HepG2 (cell line): ENCODE measurements around the gene OSBPL2. TPM values are rescaled to one million over a fixed set of nuclear protein-coding genes. Genes with fewer than 3 reads are reported as not detected.
A peak's percentile ranks its signal among the peaks of the same experiment; 100 is the strongest.

Source experiments
- BRCA1 ChIP-seq: sonication (generic); formaldehyde crosslinking; IDR thresholded peaks from 2 replicates; pipeline ENCODE4 v1.4.0; 2020; ENCODE audit warnings: missing genetic modification reagents
- DNMT1 ChIP-seq: sonication (generic); formaldehyde crosslinking; IDR thresholded peaks from 2 replicates; pipeline ENCODE4 v1.5.1; 2020; ENCODE audit warnings: mild to moderate bottlenecking, missing genetic modification reagents
- IKZF4 ChIP-seq: sonication (generic); formaldehyde crosslinking; IDR thresholded peaks from 2 replicates; pipeline ENCODE4 v1.5.1; 2020; ENCODE audit warnings: borderline replicate concordance, mild to moderate bottlenecking, low read depth, missing genetic modification reagents; ENCODE audit errors: not compliant biosample characterization
- NRL ChIP-seq: sonication (generic); formaldehyde crosslinking; IDR thresholded peaks from 2 replicates; pipeline ENCODE4 v1.5.0; 2020; ENCODE audit warnings: missing genetic modification reagents, mild to moderate bottlenecking, moderate library complexity, borderline replicate concordance
- ZMYM2 ChIP-seq: sonication (generic); formaldehyde crosslinking; IDR thresholded peaks from 2 replicates; pipeline ENCODE4 v1.8.0; 2022; ENCODE audit warnings: mild to moderate bottlenecking, missing genetic modification reagents
- ZNF263 ChIP-seq: sonication (generic); formaldehyde crosslinking; IDR thresholded peaks from 2 replicates; pipeline ENCODE4 v1.4.0; 2020; ENCODE audit warnings: missing genetic modification reagents
- ZNF367 ChIP-seq: sonication (generic); formaldehyde crosslinking; IDR thresholded peaks from 2 replicates; pipeline ENCODE4 v1.4.0; 2020; ENCODE audit warnings: missing genetic modification reagents, borderline replicate concordance
- ZNF432 ChIP-seq: sonication (generic); formaldehyde crosslinking; IDR thresholded peaks from 2 replicates; pipeline ENCODE4 v1.5.0; 2020; ENCODE audit warnings: missing genetic modification reagents, mild to moderate bottlenecking, borderline replicate concordance
- ZNF484 ChIP-seq: sonication (generic); formaldehyde crosslinking; IDR thresholded peaks from 2 replicates; pipeline ENCODE4 v1.5.1; 2020; ENCODE audit warnings: mild to moderate bottlenecking, low read depth, missing genetic modification reagents, borderline replicate concordance
- ZNF737 ChIP-seq: sonication (generic); formaldehyde crosslinking; IDR thresholded peaks from 2 replicates; pipeline ENCODE4 v1.5.0; 2020; ENCODE audit warnings: missing genetic modification reagents, mild to moderate bottlenecking, borderline replicate concordance
- ZNF761 ChIP-seq: sonication (generic); formaldehyde crosslinking; conservative IDR thresholded peaks from 2 replicates; pipeline ENCODE4 v1.4.0; 2020; ENCODE audit warnings: mild to moderate bottlenecking, missing genetic modification reagents
- ZSCAN29 ChIP-seq: sonication (generic); formaldehyde crosslinking; conservative IDR thresholded peaks from 2 replicates; pipeline ENCODE4 v1.4.0; 2020; ENCODE audit warnings: mild to moderate bottlenecking, missing genetic modification reagents
- polyA plus RNA-seq, 8 experiments: library from polyadenylated mRNA; depleted of rRNA in 3 of 8; stranded (reverse) in 7 of 8; unstranded in 1 of 8; fragments of >200 nt; fragmentation: Illumina TruSeq in 4 of 8; extraction: Trizol in 4 of 8; gene quantifications; 2 replicates each; pipeline versions ENCODE4 v1.2.1 to v1.2.3, GENCODE V29; 2011 to 2016; ENCODE audit warnings: low read depth in 4 of 8, missing spikeins in 1 of 8, mixed read lengths in 1 of 8; ENCODE audit not compliant: insufficient read depth in 1 of 8
- total RNA-seq, 5 experiments: library from RNA; depleted of rRNA; stranded (reverse); fragments of >200 nt; fragmentation: Illumina TruSeq; extraction: Trizol; gene quantifications; 2 replicates each; pipeline ENCODE4 v1.2.3, GENCODE V29; 2016; ENCODE audit warnings: low read depth in 1 of 5
- TF ChIP-seq, protein P1 (sequence below): sonication (generic); formaldehyde crosslinking; IDR thresholded peaks from one replicate; pipeline ENCODE4 v1.5.1; 2020; ENCODE audit warnings: mild to moderate bottlenecking, missing genetic modification reagents; ENCODE audit errors: not compliant biosample characterization
- TF ChIP-seq, protein P2 (sequence below): sonication (generic); formaldehyde crosslinking; IDR thresholded peaks from 2 replicates; pipeline ENCODE4 v1.4.0; 2020; ENCODE audit warnings: missing genetic modification reagents
- TF ChIP-seq, protein P3 (sequence below): sonication (generic); formaldehyde crosslinking; IDR thresholded peaks from 2 replicates; pipeline ENCODE4 v1.5.1; 2020; ENCODE audit warnings: missing genetic modification reagents, mild to moderate bottlenecking, borderline replicate concordance

OSBPL2 gene
- total and polyA plus RNA-seq, 2 of the 13 experiments (the other 11 are each of a cell fraction or from before 2014, with no cell fraction given) = 18.5 to 37.4 TPM

DNA sequence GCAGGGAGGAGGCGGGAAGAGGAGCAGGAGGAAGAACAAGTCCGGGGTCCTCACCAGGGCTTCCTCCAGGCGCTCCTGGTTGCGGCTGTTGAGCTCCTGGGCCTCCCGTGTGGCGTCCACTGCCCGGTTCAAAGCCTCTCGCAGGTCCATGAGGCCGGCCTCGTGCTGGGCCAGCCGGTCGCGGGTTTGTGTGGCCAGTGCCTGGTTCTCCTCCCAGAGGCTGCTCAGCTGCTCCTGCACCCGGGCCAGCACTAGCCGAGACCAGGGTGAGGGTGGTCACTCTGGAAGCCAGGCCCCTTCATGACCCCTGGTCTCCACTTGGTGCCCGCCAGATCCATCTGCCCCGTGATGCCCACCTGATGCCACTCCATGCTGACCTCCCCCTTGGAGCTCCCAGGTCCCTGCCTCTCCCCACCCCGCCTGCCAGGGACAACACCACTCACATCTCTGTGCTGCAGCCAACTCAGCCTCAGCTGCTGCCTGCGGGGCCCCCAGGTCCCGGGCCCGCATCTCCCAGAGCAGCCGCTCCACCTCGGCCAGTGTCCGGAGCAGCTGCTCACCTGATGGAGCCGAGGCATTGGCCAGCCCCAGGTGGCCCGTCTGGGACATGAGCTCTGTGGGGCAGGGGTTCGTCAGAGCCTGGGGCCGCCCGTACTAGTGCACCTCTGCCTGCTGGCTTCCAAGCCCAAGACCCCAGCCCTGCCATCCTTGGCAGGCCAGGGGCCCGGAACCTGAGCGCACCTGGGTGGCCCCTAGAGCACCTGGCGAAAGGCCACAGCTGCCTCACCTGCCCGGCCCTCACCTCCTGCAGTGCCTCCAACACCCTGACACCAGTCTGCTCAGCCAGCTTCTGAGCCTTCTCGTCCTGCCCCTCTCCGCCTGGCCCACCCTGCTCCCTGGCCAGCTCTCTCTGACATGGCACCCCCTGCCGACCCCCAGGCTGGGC is 80.4 kb downstream of the OSBPL2 start (continued):
- TF ChIP-seq, protein P1, sequence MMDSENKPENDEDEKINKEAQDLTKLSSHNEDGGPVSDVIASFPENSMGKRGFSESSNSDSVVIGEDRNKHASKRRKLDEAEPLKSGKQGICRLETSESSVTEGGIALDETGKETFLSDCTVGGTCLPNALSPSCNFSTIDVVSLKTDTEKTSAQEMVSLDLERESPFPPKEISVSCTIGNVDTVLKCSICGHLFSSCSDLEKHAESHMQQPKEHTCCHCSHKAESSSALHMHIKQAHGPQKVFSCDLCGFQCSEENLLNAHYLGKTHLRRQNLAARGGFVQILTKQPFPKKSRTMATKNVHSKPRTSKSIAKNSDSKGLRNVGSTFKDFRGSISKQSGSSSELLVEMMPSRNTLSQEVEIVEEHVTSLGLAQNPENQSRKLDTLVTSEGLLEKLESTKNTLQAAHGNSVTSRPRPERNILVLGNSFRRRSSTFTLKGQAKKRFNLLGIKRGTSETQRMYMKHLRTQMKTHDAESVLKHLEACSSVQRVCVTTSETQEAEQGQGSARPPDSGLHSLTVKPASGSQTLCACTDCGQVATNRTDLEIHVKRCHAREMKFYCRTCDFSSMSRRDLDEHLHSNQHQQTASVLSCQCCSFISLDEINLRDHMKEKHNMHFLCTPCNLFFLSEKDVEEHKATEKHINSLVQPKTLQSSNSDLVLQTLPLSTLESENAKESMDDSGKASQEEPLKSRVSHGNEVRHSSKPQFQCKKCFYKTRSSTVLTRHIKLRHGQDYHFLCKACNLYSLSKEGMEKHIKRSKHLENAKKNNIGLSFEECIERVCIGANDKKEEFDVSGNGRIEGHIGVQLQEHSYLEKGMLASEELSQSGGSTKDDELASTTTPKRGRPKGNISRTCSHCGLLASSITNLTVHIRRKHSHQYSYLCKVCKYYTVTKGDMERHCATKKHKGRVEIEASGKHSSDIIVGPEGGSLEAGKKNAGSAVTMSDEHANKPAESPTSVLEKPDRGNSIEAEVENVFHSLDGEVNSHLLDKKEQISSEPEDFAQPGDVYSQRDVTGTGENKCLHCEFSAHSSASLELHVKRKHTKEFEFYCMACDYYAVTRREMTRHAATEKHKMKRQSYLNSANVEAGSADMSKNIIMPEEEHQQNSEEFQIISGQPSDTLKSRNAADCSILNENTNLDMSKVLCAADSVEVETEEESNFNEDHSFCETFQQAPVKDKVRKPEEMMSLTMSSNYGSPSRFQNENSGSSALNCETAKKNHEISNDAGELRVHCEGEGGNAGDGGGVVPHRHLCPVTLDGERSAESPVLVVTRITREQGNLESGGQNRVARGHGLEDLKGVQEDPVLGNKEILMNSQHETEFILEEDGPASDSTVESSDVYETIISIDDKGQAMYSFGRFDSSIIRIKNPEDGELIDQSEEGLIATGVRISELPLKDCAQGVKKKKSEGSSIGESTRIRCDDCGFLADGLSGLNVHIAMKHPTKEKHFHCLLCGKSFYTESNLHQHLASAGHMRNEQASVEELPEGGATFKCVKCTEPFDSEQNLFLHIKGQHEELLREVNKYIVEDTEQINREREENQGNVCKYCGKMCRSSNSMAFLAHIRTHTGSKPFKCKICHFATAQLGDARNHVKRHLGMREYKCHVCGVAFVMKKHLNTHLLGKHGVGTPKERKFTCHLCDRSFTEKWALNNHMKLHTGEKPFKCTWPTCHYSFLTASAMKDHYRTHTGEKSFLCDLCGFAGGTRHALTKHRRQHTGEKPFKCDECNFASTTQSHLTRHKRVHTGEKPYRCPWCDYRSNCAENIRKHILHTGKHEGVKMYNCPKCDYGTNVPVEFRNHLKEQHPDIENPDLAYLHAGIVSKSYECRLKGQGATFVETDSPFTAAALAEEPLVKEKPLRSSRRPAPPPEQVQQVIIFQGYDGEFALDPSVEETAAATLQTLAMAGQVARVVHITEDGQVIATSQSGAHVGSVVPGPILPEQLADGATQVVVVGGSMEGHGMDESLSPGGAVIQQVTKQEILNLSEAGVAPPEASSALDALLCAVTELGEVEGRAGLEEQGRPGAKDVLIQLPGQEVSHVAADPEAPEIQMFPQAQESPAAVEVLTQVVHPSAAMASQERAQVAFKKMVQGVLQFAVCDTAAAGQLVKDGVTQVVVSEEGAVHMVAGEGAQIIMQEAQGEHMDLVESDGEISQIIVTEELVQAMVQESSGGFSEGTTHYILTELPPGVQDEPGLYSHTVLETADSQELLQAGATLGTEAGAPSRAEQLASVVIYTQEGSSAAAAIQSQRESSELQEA (CRISPR knock-in tag) = no peak
- TF ChIP-seq NRL (CRISPR knock-in tag) (peak; percentile 40; the same call in 1 of the 2 replicates), ZNF761 (no peak), ZNF737 (CRISPR knock-in tag) (no peak), DNMT1 (CRISPR knock-in tag) (peak; percentile 31; the same call in 1 of the 2 replicates), ZMYM2 (CRISPR knock-in tag) (no peak), ZNF484 (CRISPR knock-in tag) (no peak), BRCA1 (CRISPR knock-in tag) (no peak), ZSCAN29 (CRISPR knock-in tag) (no peak), IKZF4 (CRISPR knock-in tag) (no peak), ZNF263 (CRISPR knock-in tag) (peak; percentile 61), ZNF432 (CRISPR knock-in tag) (no peak), ZNF367 (CRISPR knock-in tag) (no peak)
- TF ChIP-seq, protein P2, sequence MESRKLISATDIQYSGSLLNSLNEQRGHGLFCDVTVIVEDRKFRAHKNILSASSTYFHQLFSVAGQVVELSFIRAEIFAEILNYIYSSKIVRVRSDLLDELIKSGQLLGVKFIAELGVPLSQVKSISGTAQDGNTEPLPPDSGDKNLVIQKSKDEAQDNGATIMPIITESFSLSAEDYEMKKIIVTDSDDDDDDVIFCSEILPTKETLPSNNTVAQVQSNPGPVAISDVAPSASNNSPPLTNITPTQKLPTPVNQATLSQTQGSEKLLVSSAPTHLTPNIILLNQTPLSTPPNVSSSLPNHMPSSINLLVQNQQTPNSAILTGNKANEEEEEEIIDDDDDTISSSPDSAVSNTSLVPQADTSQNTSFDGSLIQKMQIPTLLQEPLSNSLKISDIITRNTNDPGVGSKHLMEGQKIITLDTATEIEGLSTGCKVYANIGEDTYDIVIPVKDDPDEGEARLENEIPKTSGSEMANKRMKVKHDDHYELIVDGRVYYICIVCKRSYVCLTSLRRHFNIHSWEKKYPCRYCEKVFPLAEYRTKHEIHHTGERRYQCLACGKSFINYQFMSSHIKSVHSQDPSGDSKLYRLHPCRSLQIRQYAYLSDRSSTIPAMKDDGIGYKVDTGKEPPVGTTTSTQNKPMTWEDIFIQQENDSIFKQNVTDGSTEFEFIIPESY (CRISPR knock-in tag) = peak; percentile 85
- TF ChIP-seq, protein P3, sequence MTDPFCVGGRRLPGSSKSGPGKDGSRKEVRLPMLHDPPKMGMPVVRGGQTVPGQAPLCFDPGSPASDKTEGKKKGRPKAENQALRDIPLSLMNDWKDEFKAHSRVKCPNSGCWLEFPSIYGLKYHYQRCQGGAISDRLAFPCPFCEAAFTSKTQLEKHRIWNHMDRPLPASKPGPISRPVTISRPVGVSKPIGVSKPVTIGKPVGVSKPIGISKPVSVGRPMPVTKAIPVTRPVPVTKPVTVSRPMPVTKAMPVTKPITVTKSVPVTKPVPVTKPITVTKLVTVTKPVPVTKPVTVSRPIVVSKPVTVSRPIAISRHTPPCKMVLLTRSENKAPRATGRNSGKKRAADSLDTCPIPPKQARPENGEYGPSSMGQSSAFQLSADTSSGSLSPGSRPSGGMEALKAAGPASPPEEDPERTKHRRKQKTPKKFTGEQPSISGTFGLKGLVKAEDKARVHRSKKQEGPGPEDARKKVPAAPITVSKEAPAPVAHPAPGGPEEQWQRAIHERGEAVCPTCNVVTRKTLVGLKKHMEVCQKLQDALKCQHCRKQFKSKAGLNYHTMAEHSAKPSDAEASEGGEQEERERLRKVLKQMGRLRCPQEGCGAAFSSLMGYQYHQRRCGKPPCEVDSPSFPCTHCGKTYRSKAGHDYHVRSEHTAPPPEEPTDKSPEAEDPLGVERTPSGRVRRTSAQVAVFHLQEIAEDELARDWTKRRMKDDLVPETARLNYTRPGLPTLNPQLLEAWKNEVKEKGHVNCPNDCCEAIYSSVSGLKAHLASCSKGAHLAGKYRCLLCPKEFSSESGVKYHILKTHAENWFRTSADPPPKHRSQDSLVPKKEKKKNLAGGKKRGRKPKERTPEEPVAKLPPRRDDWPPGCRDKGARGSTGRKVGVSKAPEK (CRISPR knock-in tag) = no peak
